ENCODE data around the gene SYN1.

DNA sequence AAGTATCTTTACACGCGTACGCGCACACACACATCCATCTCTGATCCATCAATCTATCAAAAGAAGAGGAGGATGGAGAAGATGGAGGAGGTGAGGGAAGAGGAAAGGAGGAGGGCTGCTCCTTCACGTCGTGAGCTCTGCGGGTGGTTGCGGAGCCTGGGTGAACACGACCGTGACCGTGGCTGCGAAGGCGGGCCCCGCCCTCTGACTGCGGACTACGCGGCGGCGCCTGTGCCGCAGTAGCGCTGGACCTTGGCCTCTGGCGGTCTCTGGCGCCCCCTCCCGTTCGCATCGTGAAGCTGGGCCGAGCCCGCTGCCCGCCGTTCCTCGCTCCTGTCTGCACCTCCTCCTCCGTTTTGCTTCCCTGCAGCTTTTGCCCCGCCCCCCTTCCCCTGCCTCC lies 96.4 kb downstream of the SYN1 start:
- peak; percentile 43 for TF ChIP-seq CTCF (IDR thresholded peaks at IDR 0.05; ENCODE audit: low read depth, low read length)
- no peak for TF ChIP-seq POLR2A (IDR thresholded peaks at IDR 0.05; ENCODE audit: extremely low read depth, insufficient read length)
- TF ChIP-seq, protein P1, sequence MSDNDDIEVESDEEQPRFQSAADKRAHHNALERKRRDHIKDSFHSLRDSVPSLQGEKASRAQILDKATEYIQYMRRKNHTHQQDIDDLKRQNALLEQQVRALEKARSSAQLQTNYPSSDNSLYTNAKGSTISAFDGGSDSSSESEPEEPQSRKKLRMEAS (IDR thresholded peaks at IDR 0.05; ENCODE audit: low read depth, low read length) = 0 out of 2 replicates have a peak, but pooled peaks have one; percentile 7
- no peak for TF ChIP-seq MYC (IDR thresholded peaks at IDR 0.05; ENCODE audit: low read depth, low read length)

Data from NB4 (cell line).